HG02642 (cell line): ENCODE data around the gene SH2D1A.
"Not testable (repeated sequence)": the region's sequence is repeated elsewhere in the genome, so short reads cannot be mapped to it uniquely, and the experiment has no call there.

Source experiments
- ATAC-seq: cut with Tn5 transposase; IDR thresholded peaks from one replicate; pipeline ENCODE4 v1.9.1; 2021; ENCODE audit warnings: mild to moderate bottlenecking; ENCODE audit not compliant: unreplicated experiment, poor library complexity

SH2D1A gene

DNA sequence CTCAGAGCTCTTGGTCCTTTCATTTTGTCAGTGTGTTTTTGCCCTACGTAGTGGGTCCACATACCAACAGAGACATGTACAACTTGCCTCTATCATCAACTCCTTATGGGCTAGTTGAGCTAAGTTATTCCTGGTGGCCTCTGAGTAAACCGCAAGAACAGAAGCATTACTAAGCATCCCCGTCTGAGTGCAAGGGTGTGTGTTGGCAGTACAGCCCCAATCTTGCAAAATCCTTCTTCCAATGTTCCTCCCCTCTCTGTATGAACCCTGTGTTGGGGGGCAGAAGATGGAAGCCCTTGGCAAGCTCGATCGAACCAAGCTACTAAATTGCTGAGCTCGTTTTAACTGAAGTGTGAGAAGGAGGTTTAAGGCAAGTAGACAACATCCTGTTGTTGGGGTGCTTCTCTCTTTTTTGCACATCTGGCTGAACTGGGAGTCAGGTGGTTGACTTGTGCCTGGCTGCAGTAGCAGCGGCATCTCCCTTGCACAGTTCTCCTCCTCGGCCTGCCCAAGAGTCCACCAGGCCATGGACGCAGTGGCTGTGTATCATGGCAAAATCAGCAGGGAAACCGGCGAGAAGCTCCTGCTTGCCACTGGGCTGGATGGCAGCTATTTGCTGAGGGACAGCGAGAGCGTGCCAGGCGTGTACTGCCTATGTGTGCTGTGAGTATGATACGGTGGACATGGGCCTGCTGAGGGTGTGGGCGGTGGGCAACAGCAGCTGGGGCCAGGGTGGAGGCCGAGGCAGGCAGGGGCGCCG lies at the start of gene SH2D1A:
Gene SH2D1A (plus strand): TSS at position 447 of the 760 bp plus-strand sequence. CDS start 80 bp downstream, at position 527.
- ATAC-seq, result no peak

GRCh38 chrX:124299323-124299722 lies 47.0 kb upstream of the SH2D1A start:
- not testable (repeated sequence) for ATAC-seq

DNA sequence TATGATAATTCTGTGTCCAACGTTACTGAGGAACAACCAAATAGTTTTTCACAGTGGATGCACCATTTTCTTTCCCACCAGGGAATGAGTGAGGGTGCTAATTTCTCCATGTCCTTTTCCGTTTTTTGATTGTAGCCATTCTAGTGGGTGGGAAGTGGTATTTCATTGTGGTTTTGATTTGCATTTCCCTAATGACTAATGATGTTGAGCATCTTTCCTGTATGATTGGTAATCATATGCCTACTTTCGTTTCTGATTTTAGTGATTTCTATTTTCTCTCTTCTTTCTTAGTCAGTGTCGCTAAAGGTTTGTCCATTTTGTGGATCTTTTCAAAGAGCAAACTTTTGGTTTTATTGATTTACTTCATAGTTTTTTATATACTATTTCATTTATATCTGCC lies 46.0 kb upstream of the SH2D1A start:
- ATAC-seq, result no peak

- ATAC-seq, result no peak
Measured at GRCh38 chrX:124307253-124307907, 39.0 kb upstream of the SH2D1A start.

- no peak for ATAC-seq
Measured at GRCh38 chrX:124325732-124326131, 20.6 kb upstream of the SH2D1A start.

DNA sequence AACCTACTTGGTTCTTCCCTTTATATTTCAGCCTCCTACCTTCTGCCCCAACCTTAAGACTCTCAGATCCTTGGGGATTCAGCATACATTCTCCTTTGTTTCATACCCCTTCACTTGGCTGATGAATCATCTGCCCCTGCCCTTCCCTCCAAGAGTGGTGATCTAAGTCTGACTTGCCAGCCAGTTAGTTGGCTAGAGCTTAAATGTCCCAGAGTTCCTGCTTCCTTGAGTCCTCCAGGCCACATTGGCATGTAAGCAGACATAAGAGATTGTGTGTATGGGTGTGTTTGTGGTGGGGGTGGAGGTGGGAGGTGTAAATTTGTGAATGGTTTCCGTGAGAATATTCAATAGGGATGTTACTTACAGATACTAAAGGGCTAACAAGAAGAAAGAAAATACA lies 17.6 kb upstream of the SH2D1A start:
- no peak for ATAC-seq

DNA sequence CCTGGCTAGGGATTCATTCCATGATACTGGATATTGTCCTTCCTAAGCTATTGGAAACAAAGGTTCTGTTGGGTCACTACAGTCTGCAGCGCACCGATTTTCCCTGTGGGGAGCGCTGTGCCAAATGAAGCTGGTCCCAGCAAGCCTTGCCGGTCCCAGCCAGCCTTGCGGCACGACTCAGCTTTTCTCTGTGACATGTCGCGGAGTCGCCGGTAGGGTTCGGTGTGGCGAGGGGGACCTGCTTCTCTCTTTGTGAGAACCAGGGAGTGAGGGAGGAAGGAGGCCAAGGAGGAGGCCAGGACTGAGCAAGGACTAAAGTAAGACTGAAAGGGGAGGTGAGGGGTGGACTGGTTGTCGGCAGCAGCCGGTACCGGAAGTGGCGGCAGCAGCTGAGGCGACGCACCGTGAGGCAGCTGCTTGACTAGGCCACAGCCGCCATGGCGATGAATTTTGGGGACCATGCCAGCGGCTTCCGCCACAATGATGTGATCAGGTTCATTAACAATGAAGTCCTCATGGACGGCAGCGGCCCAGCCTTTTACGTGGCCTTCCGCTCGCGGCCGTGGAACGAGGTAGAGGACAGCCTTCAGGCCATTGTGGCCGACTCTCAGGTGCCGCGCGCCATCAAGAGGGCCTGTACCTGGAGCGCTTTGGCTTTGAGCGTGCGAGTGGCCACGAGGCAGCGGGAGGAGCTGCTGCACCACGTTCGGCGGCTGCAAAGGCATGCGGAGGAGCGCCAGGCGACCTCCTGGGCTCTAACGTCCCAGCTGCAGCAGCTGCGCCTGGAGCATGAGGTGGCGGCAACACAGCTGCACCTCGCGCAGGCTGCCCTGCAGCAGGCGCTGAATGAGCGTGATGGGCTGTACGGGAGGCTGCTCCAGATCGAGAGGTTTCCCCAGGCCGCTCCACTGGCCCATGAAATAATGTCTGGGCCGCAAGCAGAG lies 13.6 kb upstream of the SH2D1A start, which contains the start of gene TEX13D:
Gene TEX13D (plus strand): TSS at position 180 of the 944 bp plus-strand sequence. CDS start 258 bp downstream, at position 438.
- no peak for ATAC-seq

- ATAC-seq, result peak; percentile 58
Measured at GRCh38 chrX:124333862-124334261, 12.5 kb upstream of the SH2D1A start.

DNA sequence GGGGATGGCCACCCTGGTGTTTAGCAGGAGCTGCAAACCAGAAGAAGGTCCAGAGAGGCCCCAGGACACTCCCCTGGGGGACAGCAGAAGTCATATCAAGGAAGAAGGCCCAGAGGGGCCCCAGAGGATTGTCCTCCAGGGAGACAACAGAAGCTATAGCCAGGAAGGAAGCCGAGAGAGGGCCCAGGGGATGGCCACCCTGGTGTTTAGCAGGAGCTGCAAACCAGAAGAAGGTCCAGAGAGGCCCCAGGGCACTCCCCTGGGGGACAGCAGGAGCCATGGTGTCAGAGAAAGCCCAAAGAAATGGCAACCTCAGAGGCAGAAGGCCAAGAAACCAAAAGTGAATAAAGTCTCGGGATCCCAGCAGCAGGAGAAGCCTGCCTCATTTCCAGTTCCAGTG lies 11.8 kb upstream of the SH2D1A start:
- ATAC-seq, result not testable (repeated sequence)

GRCh38 chrX:124335598-124335997 lies 10.8 kb upstream of the SH2D1A start:
- ATAC-seq, result no peak

DNA sequence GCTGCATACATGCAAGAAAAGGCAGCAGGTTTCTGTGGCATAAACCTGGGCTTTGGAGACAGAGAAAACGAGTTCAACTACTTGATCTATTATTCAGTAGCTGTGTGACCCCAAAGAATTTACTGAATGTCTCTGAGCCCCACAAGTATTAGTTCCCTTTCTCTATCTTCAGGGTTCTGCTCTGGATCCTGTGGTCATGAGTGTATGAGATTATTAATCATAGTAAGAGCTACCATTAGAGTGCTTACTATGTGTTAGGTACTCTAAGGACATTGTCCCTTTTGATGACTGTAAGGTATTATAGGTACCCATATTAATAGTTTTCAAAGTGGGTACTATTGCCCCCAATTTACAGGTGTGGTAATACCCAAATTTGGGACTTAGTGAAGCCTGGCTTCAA lies 8.4 kb upstream of the SH2D1A start:
- ATAC-seq, result no peak

DNA sequence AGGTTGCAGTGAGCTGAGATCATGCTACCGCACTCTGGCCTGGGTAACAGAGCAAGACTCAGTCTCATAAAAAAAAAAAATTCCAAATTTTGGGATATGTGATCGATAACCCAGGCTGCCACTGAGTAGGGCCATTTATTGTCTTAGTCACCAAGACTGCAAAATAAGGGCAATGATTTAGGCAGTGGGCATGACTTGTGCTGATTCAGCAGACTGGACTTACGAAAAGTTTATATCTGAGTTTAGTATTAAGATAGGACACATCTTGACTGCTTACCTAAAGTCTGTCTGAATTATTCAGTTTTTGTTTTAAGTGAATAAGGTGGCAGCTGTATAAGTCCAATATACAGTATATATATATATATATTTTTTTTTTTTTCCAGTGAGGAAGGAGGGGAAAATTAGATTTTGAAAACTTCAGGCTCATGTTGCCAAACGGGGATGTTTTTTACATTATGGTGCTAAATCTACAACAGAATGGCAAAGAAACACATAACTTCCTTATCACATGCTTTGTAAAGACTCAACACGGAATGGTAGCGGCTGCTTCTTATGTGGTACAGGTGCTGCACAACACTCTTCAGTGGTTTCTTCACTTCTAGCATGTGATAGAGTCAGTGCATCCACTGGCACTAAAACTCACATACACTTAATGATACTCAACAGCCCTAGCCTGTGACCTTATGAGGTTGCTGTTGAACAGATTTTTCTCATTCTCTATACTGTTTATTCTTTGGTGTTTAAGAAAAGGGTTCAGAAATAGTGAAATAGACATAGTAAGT lies 7.4 kb upstream of the SH2D1A start:
- no peak for ATAC-seq

DNA sequence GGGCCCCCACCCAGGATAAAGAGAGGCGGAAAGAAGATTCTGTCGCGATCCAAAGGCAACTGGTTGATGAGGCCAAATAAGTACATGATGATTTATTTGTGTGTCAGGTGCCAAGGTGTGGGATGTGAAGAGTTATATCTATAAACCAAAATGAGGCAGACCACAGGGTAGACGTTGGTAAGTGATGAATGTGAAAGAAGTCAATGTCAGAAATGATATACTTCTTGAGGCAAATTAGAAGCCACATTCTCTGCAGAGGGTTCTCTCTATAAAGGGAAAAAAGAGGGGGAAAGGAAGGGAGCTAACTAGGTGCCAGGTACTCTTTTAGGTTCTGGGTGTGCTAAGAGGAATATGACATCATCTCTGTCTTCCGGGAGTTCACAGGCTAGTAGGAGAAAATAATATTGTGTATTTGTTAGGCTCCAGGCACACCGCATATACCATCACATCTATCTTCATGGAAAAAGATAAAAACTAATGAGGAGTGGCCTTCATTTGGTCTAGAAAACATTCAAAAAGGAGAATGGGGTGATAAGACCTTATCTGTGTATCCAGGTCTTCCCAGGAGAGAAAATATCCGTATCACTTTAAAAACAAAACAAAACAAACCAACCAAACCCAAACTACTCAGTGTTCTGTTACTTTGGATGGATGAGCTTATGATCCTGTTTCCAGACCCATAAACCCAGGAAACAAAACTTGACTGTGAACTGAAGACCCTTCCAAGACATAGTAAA lies 4.8 kb upstream of the SH2D1A start:
- ATAC-seq, result no peak

- no peak for ATAC-seq
Measured at GRCh38 chrX:124342174-124342867, 4.0 kb upstream of the SH2D1A start.

- ATAC-seq, result no peak
Measured at GRCh38 chrX:124343016-124343415, 3.3 kb upstream of the SH2D1A start.

GRCh38 chrX:124344246-124344645 lies 2.1 kb upstream of the SH2D1A start:
- ATAC-seq, result no peak

DNA sequence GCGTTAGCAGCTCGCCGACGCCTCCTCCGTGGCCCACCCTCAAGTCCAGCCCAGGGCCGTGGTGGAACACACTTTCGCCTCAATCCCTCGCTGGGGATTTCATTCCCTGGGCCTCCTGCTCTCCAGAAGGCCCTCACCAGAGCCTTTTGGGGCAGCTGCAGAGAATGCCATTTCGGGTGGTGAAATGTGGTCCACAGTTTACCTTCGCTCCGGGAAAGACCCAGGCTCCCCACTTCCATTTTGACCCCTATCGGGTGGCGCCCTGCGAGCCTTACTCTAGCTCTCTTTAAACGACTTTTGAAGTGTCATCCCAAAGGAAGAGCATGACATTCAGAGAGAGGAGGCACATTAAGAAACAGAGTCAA lies 496 bp downstream of the SH2D1A start:
- ATAC-seq, result no peak

GRCh38 chrX:124347242-124347641 lies 879 bp downstream of the SH2D1A start:
- no peak for ATAC-seq

GRCh38 chrX:124348182-124348581 lies 1.8 kb downstream of the SH2D1A start:
- ATAC-seq, result no peak
